ENCODE results near the gene PLVAP. TPM values are rescaled to one million over a fixed set of nuclear protein-coding genes. Genes with fewer than 3 reads are reported as not detected.

The PLVAP gene
- total and polyA plus RNA-seq, 2 donors (not counting 3 experiments of a cell fraction or from before 2014, with no cell fraction given), result 5.7 to 16.9 TPM

DNA sequence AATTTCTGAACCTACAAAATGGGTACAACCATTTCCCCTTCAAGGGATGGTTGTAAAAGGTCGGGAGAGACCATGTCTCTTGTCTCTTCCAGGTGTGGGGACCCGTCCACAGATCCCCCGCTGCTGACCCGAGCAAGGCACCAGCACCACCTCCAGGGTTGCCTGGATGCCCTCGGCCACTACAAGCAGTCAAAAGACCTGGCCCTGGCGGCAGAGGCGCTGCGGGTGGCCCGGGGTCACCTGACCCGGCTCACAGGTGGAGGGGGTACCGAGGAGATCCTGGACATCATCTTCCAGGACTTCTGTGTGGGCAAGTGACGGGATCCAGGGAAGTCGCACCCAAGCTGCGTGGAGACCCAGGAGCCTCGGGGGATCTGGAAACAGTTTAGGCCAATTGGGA is 35.8 kb downstream of the PLVAP start:
- Histone ChIP-seq H3K4me2 (ENCODE audit: insufficient read depth, low read length) (no peak overlapping the region), H2AFZ (ENCODE audit: low read depth, low read length) (no peak overlapping the region), H3K4me3 (replicated peaks in 1 of 3; ENCODE audit: insufficient read depth in 1 of 3, low read depth in 1 of 3, low read length in 3 of 3) (no peak overlapping the region), H3K27ac (ENCODE audit: insufficient read depth, low read depth, low read length) (no peak overlapping the region), H3K9me3 (replicated peaks; ENCODE audit: control insufficient read depth, insufficient read depth, low read length) (no peaks in the 10 kb centered on the region), H4K20me1 (replicated peaks; ENCODE audit: control insufficient read depth, extremely low read depth, insufficient read depth, low read length) (no peaks in the 10 kb centered on the region), H3K4me1 (ENCODE audit: control insufficient read depth, extremely low read depth, insufficient read depth, low read length) (peaks cover 10% of the 10 kb centered on the region), H3K36me3 (ENCODE audit: control insufficient read depth in 2 of 2, extremely low read depth in 1 of 2, insufficient read depth in 2 of 2, low read length in 2 of 2) (no peaks in the 10 kb centered on the region), H3K9ac (replicated peaks; ENCODE audit: extremely low read depth, insufficient read depth, low read length) (no peak overlapping the region), H3K9me1 (replicated peaks; ENCODE audit: control insufficient read depth, extremely low read depth, insufficient read depth, low read length) (no peaks in the 10 kb centered on the region), H3K79me2 (ENCODE audit: control insufficient read depth, insufficient read depth, low read length) (peaks cover 4% of the 10 kb centered on the region), H3K27me3 (ENCODE audit: control insufficient read depth in 2 of 2, insufficient read depth in 2 of 2, low read length in 2 of 2) (no peaks in the 10 kb centered on the region)
- CTCF ChIA-PET, result interaction anchor here (3.8 kb wide), 1 partner anchor 45 kb away, joined by 18 read pairs; no protein-coding TSS in a partner anchor
- FAIRE-seq (no peak), DNase-seq (ENCODE audit: low read depth, low spot score) (no peak)
- POLR2A ChIA-PET, result no interaction called here
- intact Hi-C loops (cut with micrococcal nuclease) (no loop called here), dilution Hi-C loops (cut with MboI; ENCODE audit: extremely low pct_ligation_motif_present, low sequenced_read_pairs) (no loop called here)
- BruUV-seq (replicated peaks), result no TSS peak
- no peak for TF ChIP-seq POLR2A (IDR thresholded peaks at IDR 0.05; ENCODE audit: low read depth, low read length)
- TF ChIP-seq GATA2 (IDR thresholded peaks at IDR 0.05; ENCODE audit: insufficient read depth, insufficient read length, low read depth, low read length), result no peak
- no peak for TF ChIP-seq FOS (IDR thresholded peaks at IDR 0.05; ENCODE audit: borderline replicate concordance, insufficient read depth, low read length)
- TF ChIP-seq, protein P1, sequence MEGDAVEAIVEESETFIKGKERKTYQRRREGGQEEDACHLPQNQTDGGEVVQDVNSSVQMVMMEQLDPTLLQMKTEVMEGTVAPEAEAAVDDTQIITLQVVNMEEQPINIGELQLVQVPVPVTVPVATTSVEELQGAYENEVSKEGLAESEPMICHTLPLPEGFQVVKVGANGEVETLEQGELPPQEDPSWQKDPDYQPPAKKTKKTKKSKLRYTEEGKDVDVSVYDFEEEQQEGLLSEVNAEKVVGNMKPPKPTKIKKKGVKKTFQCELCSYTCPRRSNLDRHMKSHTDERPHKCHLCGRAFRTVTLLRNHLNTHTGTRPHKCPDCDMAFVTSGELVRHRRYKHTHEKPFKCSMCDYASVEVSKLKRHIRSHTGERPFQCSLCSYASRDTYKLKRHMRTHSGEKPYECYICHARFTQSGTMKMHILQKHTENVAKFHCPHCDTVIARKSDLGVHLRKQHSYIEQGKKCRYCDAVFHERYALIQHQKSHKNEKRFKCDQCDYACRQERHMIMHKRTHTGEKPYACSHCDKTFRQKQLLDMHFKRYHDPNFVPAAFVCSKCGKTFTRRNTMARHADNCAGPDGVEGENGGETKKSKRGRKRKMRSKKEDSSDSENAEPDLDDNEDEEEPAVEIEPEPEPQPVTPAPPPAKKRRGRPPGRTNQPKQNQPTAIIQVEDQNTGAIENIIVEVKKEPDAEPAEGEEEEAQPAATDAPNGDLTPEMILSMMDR (IDR thresholded peaks at IDR 0.05; ENCODE audit: extremely low read depth in 1 of 2, insufficient read depth in 1 of 2, low read depth in 1 of 2, low read length in 2 of 2), result no peak
- no peak for TF ChIP-seq POLR2AphosphoS5 (IDR thresholded peaks at IDR 0.05; ENCODE audit: insufficient read depth, low read depth, low read length)
- TF ChIP-seq JUN (IDR thresholded peaks at IDR 0.05; ENCODE audit: borderline replicate concordance, insufficient read depth, insufficient read length, low read depth), result no peak

All from endothelial cell of umbilical vein (primary cell).